Measurements from ENCODE around the gene DGKI. TPM values are rescaled to one million over a fixed set of nuclear protein-coding genes. Genes with fewer than 3 reads are reported as not detected.

The DGKI gene
- total RNA-seq, 2 experiments from 2014 or later, result 0.46 TPM; not detected in 1

DNA sequence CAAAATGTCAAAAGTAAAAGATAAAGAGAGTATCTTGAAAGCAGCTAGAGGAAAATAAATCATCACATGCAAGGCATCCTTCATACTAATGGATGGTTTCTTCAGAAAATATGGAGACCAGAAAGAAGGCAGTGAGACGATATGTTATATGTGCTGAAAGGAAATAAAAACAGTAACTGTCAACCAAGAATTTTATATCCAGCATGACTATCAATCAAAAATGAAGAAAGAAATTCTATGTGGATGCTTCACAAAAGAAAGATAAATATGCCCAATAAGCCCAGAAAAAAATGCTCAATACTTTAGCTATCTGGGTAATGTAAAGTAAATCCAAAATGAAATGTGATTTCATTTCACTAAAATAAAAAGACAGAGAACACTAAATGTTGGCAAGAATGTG is 142.1 kb downstream of the DGKI start:
- ChIA-PET POLR2A (no interaction called here), CTCF (ENCODE audit: unreplicated experiment) (no interaction called here)
- no TSS peak for BruUV-seq (replicated peaks)
- intact Hi-C loops (cut with micrococcal nuclease; ENCODE audit: unreplicated experiment), result no loop called here
- H3K4me1 ChIP-seq (ENCODE audit: insufficient read depth, low read length, poor library complexity, severe bottlenecking), result no peaks in the 10 kb centered on the region
- no peaks in the 10 kb centered on the region for H4K20me1 ChIP-seq (ENCODE audit: insufficient read depth, low read length)
- no peaks in the 10 kb centered on the region for H3K9me3 ChIP-seq (ENCODE audit: low read length)
- no peak overlapping the region for H3K27ac ChIP-seq (ENCODE audit: low read depth, low read length, poor library complexity, severe bottlenecking)
- no peak overlapping the region for H2AFZ ChIP-seq (ENCODE audit: low read length)
- no peak for DNase-seq (ENCODE audit: low spot score)
- H3K79me2 ChIP-seq (ENCODE audit: insufficient read depth, low read depth, low read length), result no peaks in the 10 kb centered on the region
- no peak overlapping the region for H3K4me3 ChIP-seq (ENCODE audit: low read depth, low read length, poor library complexity, severe bottlenecking)
- no peaks in the 10 kb centered on the region for H3K9me2 ChIP-seq (ENCODE audit: insufficient read depth, low read length)
- H3K4me2 ChIP-seq (ENCODE audit: low read length), result no peak overlapping the region
- TF ChIP-seq EZH2phosphoT487 (IDR thresholded peaks at IDR 0.05; ENCODE audit: borderline replicate concordance, low read depth, low read length), result no peak
- no peak for TF ChIP-seq CTCF (conservative IDR thresholded peaks at IDR 0.05; ENCODE audit: low read length)
- no peaks in the 10 kb centered on the region for H3K36me3 ChIP-seq (ENCODE audit: insufficient read depth, low read length)

GRCh38 chr7:137703291-137704010 is 143.3 kb downstream of the DGKI start:
- no peaks in the 10 kb centered on the region for H4K20me1 ChIP-seq (ENCODE audit: insufficient read depth, low read length)
- POLR2A ChIA-PET, result no interaction called here
- no peak for TF ChIP-seq EZH2phosphoT487 (IDR thresholded peaks at IDR 0.05; ENCODE audit: borderline replicate concordance, low read depth, low read length)
- no peak for TF ChIP-seq CTCF (conservative IDR thresholded peaks at IDR 0.05; ENCODE audit: low read length)
- H3K79me2 ChIP-seq (ENCODE audit: insufficient read depth, low read depth, low read length), result no peaks in the 10 kb centered on the region
- no peak for DNase-seq (ENCODE audit: low spot score)
- no peaks in the 10 kb centered on the region for H3K9me3 ChIP-seq (ENCODE audit: low read length)
- no TSS peak for BruUV-seq (replicated peaks)
- H2AFZ ChIP-seq (ENCODE audit: low read length), result no peak overlapping the region
- no peak overlapping the region for H3K4me2 ChIP-seq (ENCODE audit: low read length)
- no peak overlapping the region for H3K27ac ChIP-seq (ENCODE audit: low read depth, low read length, poor library complexity, severe bottlenecking)
- intact Hi-C loops (cut with micrococcal nuclease; ENCODE audit: unreplicated experiment), result no loop called here
- H3K4me1 ChIP-seq (ENCODE audit: insufficient read depth, low read length, poor library complexity, severe bottlenecking), result no peaks in the 10 kb centered on the region
- no peak overlapping the region for H3K4me3 ChIP-seq (ENCODE audit: low read depth, low read length, poor library complexity, severe bottlenecking)
- H3K9me2 ChIP-seq (ENCODE audit: insufficient read depth, low read length), result no peaks in the 10 kb centered on the region
- no peaks in the 10 kb centered on the region for H3K36me3 ChIP-seq (ENCODE audit: insufficient read depth, low read length)
- CTCF ChIA-PET (ENCODE audit: unreplicated experiment), result no interaction called here

DNA sequence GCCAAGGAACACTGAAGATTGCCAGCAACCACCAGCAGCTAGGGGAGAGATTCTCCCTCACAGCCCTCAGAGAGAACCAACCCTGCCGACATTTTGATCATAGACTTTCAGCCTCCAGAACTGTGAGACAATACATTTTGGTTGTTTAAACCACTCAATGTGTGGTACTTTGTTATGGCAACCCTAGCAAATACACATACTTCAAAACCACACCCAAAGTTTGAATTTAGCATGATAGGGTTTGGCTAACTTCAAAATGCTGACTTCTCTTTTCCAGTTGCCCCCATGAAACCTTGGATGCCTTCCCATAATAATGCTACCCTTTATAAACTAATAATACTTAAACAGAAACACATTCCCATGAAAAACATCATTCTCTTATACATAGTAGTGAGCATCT is 149.8 kb downstream of the DGKI start:
- H2AFZ ChIP-seq (ENCODE audit: low read length), result no peak overlapping the region
- intact Hi-C loops (cut with micrococcal nuclease; ENCODE audit: unreplicated experiment), result no loop called here
- H4K20me1 ChIP-seq (ENCODE audit: insufficient read depth, low read length), result no peaks in the 10 kb centered on the region
- H3K4me3 ChIP-seq (ENCODE audit: low read depth, low read length, poor library complexity, severe bottlenecking), result no peak overlapping the region
- no peak overlapping the region for H3K4me2 ChIP-seq (ENCODE audit: low read length)
- H3K79me2 ChIP-seq (ENCODE audit: insufficient read depth, low read depth, low read length), result no peaks in the 10 kb centered on the region
- no peak for TF ChIP-seq EZH2phosphoT487 (IDR thresholded peaks at IDR 0.05; ENCODE audit: borderline replicate concordance, low read depth, low read length)
- no peak for TF ChIP-seq CTCF (conservative IDR thresholded peaks at IDR 0.05; ENCODE audit: low read length)
- H3K27ac ChIP-seq (ENCODE audit: low read depth, low read length, poor library complexity, severe bottlenecking), result no peak overlapping the region
- H3K36me3 ChIP-seq (ENCODE audit: insufficient read depth, low read length), result no peaks in the 10 kb centered on the region
- no peaks in the 10 kb centered on the region for H3K4me1 ChIP-seq (ENCODE audit: insufficient read depth, low read length, poor library complexity, severe bottlenecking)
- POLR2A ChIA-PET, result no interaction called here
- no TSS peak for BruUV-seq (replicated peaks)
- H3K9me2 ChIP-seq (ENCODE audit: insufficient read depth, low read length), result no peaks in the 10 kb centered on the region
- CTCF ChIA-PET (ENCODE audit: unreplicated experiment), result no interaction called here
- no peaks in the 10 kb centered on the region for H3K9me3 ChIP-seq (ENCODE audit: low read length)
- no peak for DNase-seq (ENCODE audit: low spot score)
